ENCODE measurements around the gene AHDC1.

Gene AHDC1

GRCh38 chr1:27596986-27597385 lies 7.0 kb downstream of the AHDC1 start:
- TF ChIP-seq EZH2phosphoT487 (IDR thresholded peaks at IDR 0.05; ENCODE audit: low read length) = no peak
- TF ChIP-seq EZH2 (optimal IDR thresholded peaks at IDR 0.05; ENCODE audit: low read depth, low read length) = no peak
- no peak for TF ChIP-seq CTCF (IDR thresholded peaks at IDR 0.05; ENCODE audit: low read length)
- no peaks in the 10 kb centered on the region for H3K27me3 ChIP-seq (replicated peaks; ENCODE audit: insufficient read depth, low read length)
- no peak overlapping the region for H3K27ac ChIP-seq (ENCODE audit: low read length)
- H3F3A ChIP-seq (ENCODE audit: insufficient read depth, low read length) = no peaks in the 10 kb centered on the region
- H3K9me3 ChIP-seq (replicated peaks; ENCODE audit: insufficient read depth, low read length) = no peaks in the 10 kb centered on the region
- DNase-seq = no peak
- H3K9ac ChIP-seq (ENCODE audit: low read length) = no peak overlapping the region
- H3K4me2 ChIP-seq (ENCODE audit: low read depth, low read length) = no peak overlapping the region
- no peaks in the 10 kb centered on the region for H4K20me1 ChIP-seq (ENCODE audit: insufficient read depth, low read length)
- no peak overlapping the region for H3K4me3 ChIP-seq (ENCODE audit: low read length)
- no peaks in the 10 kb centered on the region for H3K4me1 ChIP-seq (ENCODE audit: low read length)
- no peak overlapping the region for H2AFZ ChIP-seq (ENCODE audit: low read length)
- H3K9me2 ChIP-seq (replicated peaks; ENCODE audit: insufficient read depth, low read length) = no peaks in the 10 kb centered on the region
- H3K79me2 ChIP-seq (ENCODE audit: low read length) = no peaks in the 10 kb centered on the region
- H3K36me3 ChIP-seq (replicated peaks; ENCODE audit: insufficient read depth, low read length) = no peaks in the 10 kb centered on the region

- Histone ChIP-seq H3K9me3 (replicated peaks; ENCODE audit: insufficient read depth, low read length) (no peaks in the 10 kb centered on the region), H3K4me3 (ENCODE audit: low read length) (no peak overlapping the region), H3K4me1 (ENCODE audit: low read length) (no peaks in the 10 kb centered on the region), H3K79me2 (ENCODE audit: low read length) (no peaks in the 10 kb centered on the region), H3K36me3 (replicated peaks; ENCODE audit: insufficient read depth, low read length) (no peaks in the 10 kb centered on the region), H3K4me2 (ENCODE audit: low read depth, low read length) (no peak overlapping the region), H4K20me1 (ENCODE audit: insufficient read depth, low read length) (no peaks in the 10 kb centered on the region), H3K27me3 (replicated peaks; ENCODE audit: insufficient read depth, low read length) (no peaks in the 10 kb centered on the region), H3F3A (ENCODE audit: insufficient read depth, low read length) (no peaks in the 10 kb centered on the region), H2AFZ (ENCODE audit: low read length) (no peak overlapping the region), H3K9ac (ENCODE audit: low read length) (no peak overlapping the region), H3K9me2 (replicated peaks; ENCODE audit: insufficient read depth, low read length) (no peaks in the 10 kb centered on the region), H3K27ac (ENCODE audit: low read length) (no peak overlapping the region)
- TF ChIP-seq EZH2phosphoT487 (IDR thresholded peaks at IDR 0.05; ENCODE audit: low read length) = no peak
- TF ChIP-seq CTCF (IDR thresholded peaks at IDR 0.05; ENCODE audit: low read length) = no peak
- no peak for DNase-seq
Measured at GRCh38 chr1:27596261-27596660, 7.7 kb downstream of the AHDC1 start.

GRCh38 chr1:27595597-27595996 lies 8.3 kb downstream of the AHDC1 start:
- H3K9me2 ChIP-seq (replicated peaks; ENCODE audit: insufficient read depth, low read length) = no peaks in the 10 kb centered on the region
- H3K27me3 ChIP-seq (replicated peaks; ENCODE audit: insufficient read depth, low read length) = no peaks in the 10 kb centered on the region
- H3K79me2 ChIP-seq (ENCODE audit: low read length) = no peaks in the 10 kb centered on the region
- H3F3A ChIP-seq (ENCODE audit: insufficient read depth, low read length) = no peaks in the 10 kb centered on the region
- no peaks in the 10 kb centered on the region for H3K36me3 ChIP-seq (replicated peaks; ENCODE audit: insufficient read depth, low read length)
- no peaks in the 10 kb centered on the region for H3K4me1 ChIP-seq (ENCODE audit: low read length)
- no peak for DNase-seq
- H3K9me3 ChIP-seq (replicated peaks; ENCODE audit: insufficient read depth, low read length) = no peaks in the 10 kb centered on the region
- no peaks in the 10 kb centered on the region for H4K20me1 ChIP-seq (ENCODE audit: insufficient read depth, low read length)
- no peak overlapping the region for H3K4me2 ChIP-seq (ENCODE audit: low read depth, low read length)
- TF ChIP-seq EZH2phosphoT487 (IDR thresholded peaks at IDR 0.05; ENCODE audit: low read length) (no peak), CTCF (IDR thresholded peaks at IDR 0.05; ENCODE audit: low read length) (no peak), EZH2 (optimal IDR thresholded peaks at IDR 0.05; ENCODE audit: low read depth, low read length) (no peak)
- H2AFZ ChIP-seq (ENCODE audit: low read length) = no peak overlapping the region
- H3K27ac ChIP-seq (ENCODE audit: low read length) = no peak overlapping the region
- no peak overlapping the region for H3K4me3 ChIP-seq (ENCODE audit: low read length)
- H3K9ac ChIP-seq (ENCODE audit: low read length) = no peak overlapping the region

All from MM.1S (cell line).